K562 (cell line): ENCODE measurements around the gene ZFAND6. TPM values are rescaled to one million over a fixed set of nuclear protein-coding genes. Genes with fewer than 3 reads are reported as not detected.
A peak's percentile ranks its signal among the peaks of the same experiment; 100 is the strongest.

Experiments used
- ATAC-seq: fragments of 200-7000 bp; cut with Tn5 transposase; 3 replicates; pipeline ENCODE4 v1.9.1; 2020; ENCODE audit warnings: moderate library complexity
- BruUV-seq: library from RNA; stranded (reverse); fragments of 400-500 nt; replicated peaks from 2 replicates; lab custom pipeline; 2021; lab: Mats Ljungman, UMichigan
- CTCF ChIA-PET: fragments of 300-600 bp; formaldehyde crosslinking; extraction: SDS; loops from one replicate; lab custom pipeline; 2021; ENCODE audit warnings: low intra/inter-chr PET ratio; lab: Yijun Ruan, JAX
- POLR2A ChIA-PET: fragments of 300-600, 350-650 bp; sonication (Branson Sonifier 250); formaldehyde crosslinking; extraction: SDS; loops from one replicate; lab custom pipeline; 2021; ENCODE audit warnings: antibody characterized with exemption, inconsistent platforms; lab: Yijun Ruan, JAX
- DNase-seq, 4 experiments: peaks; one replicate each; pipeline versions ENCODE4 v3.0.0 to v3.0.0-alpha.2; 2011 to 2018; ENCODE audit warnings: low spot score in 3 of 4, mixed read lengths in 3 of 4; ENCODE audit errors: extremely low read depth in 1 of 4
- FAIRE-seq: peaks from 2 replicates; lab custom pipeline; 2011; peaks lifted over from hg19 to GRCh38; lab: Jason Lieb, UNC
- H2AFZ ChIP-seq: 2 replicates; pipeline ENCODE4 v1.6.0; 2011; ENCODE audit warnings: low read depth, low read length, control low read depth, inconsistent platforms
- H3K27ac ChIP-seq: fragments of 200-600 bp; 3 replicates; pipeline ENCODE4 v1.8.0; 2011; ENCODE audit warnings: low read depth, mild to moderate bottlenecking, control low read depth, inconsistent platforms, low read length, moderate library complexity, mixed read lengths; ENCODE audit errors: extremely low read depth
- H3K27me3 ChIP-seq, 2 experiments: fragments of 300-600 bp in 1 of 2; 2 replicates in 1 of 2; 3 replicates in 1 of 2; pipeline versions ENCODE4 v1.6.0 to v1.8.0; 2011; ENCODE audit warnings: inconsistent platforms in 2 of 2, low read length in 2 of 2, mild to moderate bottlenecking in 1 of 2, mixed read lengths in 1 of 2, moderate library complexity in 1 of 2; ENCODE audit not compliant: control insufficient read depth in 2 of 2, insufficient read depth in 2 of 2
- H3K36me3 ChIP-seq: fragments of 300-600 bp; 3 replicates; pipeline ENCODE4 v1.8.0; 2011; ENCODE audit warnings: mild to moderate bottlenecking, low read length, inconsistent platforms; ENCODE audit not compliant: control insufficient read depth, insufficient read depth
- H3K4me1 ChIP-seq, 2 experiments: fragments of 200-600 bp in 1 of 2; replicated peaks in 1 of 2; 2 replicates in 1 of 2; 3 replicates in 1 of 2; pipeline versions ENCODE4 v1.5.1 to v1.8.0; 2011; ENCODE audit warnings: inconsistent platforms in 2 of 2, low read length in 2 of 2, mild to moderate bottlenecking in 1 of 2, mixed read lengths in 1 of 2, moderate library complexity in 1 of 2; ENCODE audit not compliant: control insufficient read depth in 2 of 2, insufficient read depth in 2 of 2
- H3K4me2 ChIP-seq: 2 replicates; pipeline ENCODE4 v1.6.1; 2011; ENCODE audit warnings: low read length, control low read depth, inconsistent platforms, mixed read lengths; ENCODE audit not compliant: insufficient read depth
- H3K4me3 ChIP-seq: fragments of 200-600 bp; sonication (generic), shearing (Covaris generic); 2 replicates; pipeline ENCODE4 v1.5.1; 2016; ENCODE audit warnings: control low read depth, inconsistent platforms
- H3K79me2 ChIP-seq: fragments of 200-600 bp; 3 replicates; pipeline ENCODE4 v1.8.0; 2011; ENCODE audit warnings: low read length, inconsistent platforms; ENCODE audit not compliant: control insufficient read depth, insufficient read depth
- H3K9ac ChIP-seq, 2 experiments: 2 replicates each; pipeline versions ENCODE4 v1.6.0 to v1.6.1; 2011; ENCODE audit warnings: low read depth in 2 of 2, low read length in 2 of 2, control low read depth in 1 of 2, inconsistent platforms in 1 of 2, mild to moderate bottlenecking in 1 of 2, mixed read lengths in 1 of 2; ENCODE audit not compliant: insufficient read depth in 1 of 2
- H3K9me1 ChIP-seq: one replicate; pipeline ENCODE4 v1.6.0; 2011; ENCODE audit warnings: inconsistent platforms, mild to moderate bottlenecking, low read length, moderate library complexity; ENCODE audit not compliant: control insufficient read depth, insufficient read depth
- H3K9me3 ChIP-seq: replicated peaks from 2 replicates; pipeline ENCODE4 v1.5.1; 2011; ENCODE audit warnings: low read depth, low read length, inconsistent platforms; ENCODE audit not compliant: control insufficient read depth, insufficient read depth
- H4K20me1 ChIP-seq: replicated peaks from 2 replicates; pipeline ENCODE4 v1.6.1; 2011; ENCODE audit warnings: low read length, inconsistent platforms, mixed read lengths; ENCODE audit not compliant: control insufficient read depth, insufficient read depth
- ADNP ChIP-seq: fragments of 200-800 bp; sonication (Bioruptor generic); IDR thresholded peaks from 2 replicates; pipeline ENCODE4 v1.6.1; 2016; ENCODE audit warnings: missing genetic modification characterization, missing compliant biosample characterization
- ETV1 ChIP-seq: fragments of 450-650 bp; conservative IDR thresholded peaks from 2 replicates; pipeline ENCODE4 v1.6.1; 2016; ENCODE audit warnings: missing genetic modification characterization, control low read depth, low read depth, missing compliant biosample characterization
- GTF3C2 ChIP-seq: IDR thresholded peaks from 3 replicates; pipeline ENCODE4 v1.6.1; 2011; ENCODE audit warnings: borderline replicate concordance, mild to moderate bottlenecking, moderate library complexity; ENCODE audit not compliant: insufficient read length; ENCODE audit errors: extremely low read depth
- KDM4B ChIP-seq, 2 experiments: fragments of 450-650 bp in 1 of 2; sonication (generic) in 1 of 2; IDR thresholded peaks; 2 replicates each; pipeline ENCODE4 v1.6.1; 2016 to 2017; ENCODE audit warnings: borderline replicate concordance in 2 of 2, antibody characterized with exemption in 1 of 2, low read depth in 1 of 2, mild to moderate bottlenecking in 1 of 2
- LARP7 ChIP-seq: fragments of 450-650 bp; IDR thresholded peaks from 2 replicates; pipeline ENCODE4 v1.6.1; 2016
- MYBL2 ChIP-seq, 2 experiments: fragments of 450-650 bp in 1 of 2; sonication (generic) in 1 of 2; formaldehyde crosslinking in 1 of 2; IDR thresholded peaks; 2 replicates each; pipeline versions ENCODE4 v1.6.1 to v1.8.1; 2017 to 2022; ENCODE audit warnings: borderline replicate concordance in 1 of 2, inconsistent platforms in 1 of 2, low read depth in 1 of 2, mild to moderate bottlenecking in 1 of 2, missing genetic modification reagents in 1 of 2, moderate library complexity in 1 of 2
- STAG1 ChIP-seq: sonication (generic); formaldehyde crosslinking; IDR thresholded peaks from 2 replicates; pipeline ENCODE4 v1.5.0; 2020; ENCODE audit warnings: missing genetic modification reagents, borderline replicate concordance
- ZKSCAN8 ChIP-seq: fragments of 200-800 bp; sonication (Bioruptor generic); IDR thresholded peaks from 2 replicates; pipeline ENCODE4 v1.6.1; 2016; ENCODE audit warnings: missing genetic modification characterization, missing compliant biosample characterization
- ZNF23 ChIP-seq: fragments of 250-450 bp; sonication (Bioruptor Pico); IDR thresholded peaks from 2 replicates; pipeline ENCODE4 v1.4.0; 2020; ENCODE audit warnings: mild to moderate bottlenecking
- WGBS: fragments of 100-300 bp; shearing (Covaris generic); methylation state at CpG from one replicate; pipeline ENCODE4 v1.1.6; 2016; ENCODE audit warnings: low coverage, mixed read lengths; ENCODE audit not compliant: insufficient coverage; ENCODE audit errors: missing lambda C conversion rate; 5-methylcytosine and 5-hydroxymethylcytosine counted together
- in situ Hi-C: fragments of 300-500 bp; cut with MboI; formaldehyde crosslinking; loops from 4 replicates; pipeline ENCODE4 v1.15.0; 2018; ENCODE audit warnings: inconsistent platforms, mixed read lengths
- intact Hi-C: fragments of 100-400 bp; cut with micrococcal nuclease; formaldehyde crosslinking; loops from 2 replicates; pipeline ENCODE4 v1.14.2; 2022
- polyA plus RNA-seq, 8 experiments: library from polyadenylated mRNA; depleted of rRNA in 4 of 8; stranded (reverse) in 5 of 8; unstranded in 3 of 8; fragments of >200 nt; fragmentation: Nextera tagmentation in 2 of 8; fragmentation: Illumina TruSeq in 1 of 8; extraction: Ambion mirVana in 2 of 8; extraction: Trizol in 1 of 8; gene quantifications; 2 replicates each; pipeline versions ENCODE4 v1.2.1 to v1.2.3, GENCODE V29; 2011 to 2014; ENCODE audit warnings: inconsistent platforms in 1 of 8, missing spikeins in 1 of 8
- total RNA-seq, 7 experiments: library from RNA; depleted of rRNA in 6 of 7; stranded (reverse); fragments of >200 nt in 6 of 7; fragmentation: Illumina TruSeq in 2 of 7; extraction: Trizol in 2 of 7; gene quantifications; 2 replicates each; pipeline versions ENCODE4 v1.2.1 to v1.2.3, GENCODE V29; 2011 to 2021; ENCODE audit warnings: low replicate concordance in 1 of 7
- TF ChIP-seq, protein P1 (sequence below): fragments of 450-650 bp; IDR thresholded peaks from 2 replicates; pipeline ENCODE4 v1.6.1; 2018; ENCODE audit warnings: mild to moderate bottlenecking, low read depth; ENCODE audit not compliant: partially characterized antibody
- TF ChIP-seq, protein P2 (sequence below): fragments of 250-450 bp; sonication (Bioruptor Pico); IDR thresholded peaks from 2 replicates; pipeline ENCODE4 v1.5.0; 2021; ENCODE audit warnings: mild to moderate bottlenecking, moderate library complexity

The ZFAND6 gene
- total and polyA plus RNA-seq, 9 of the 15 experiments (the other 6 are each of a cell fraction or from before 2014, with no cell fraction given) = 53.9 to 206 (median 88.9) TPM

- no peak for TF ChIP-seq ADNP (tag)
- TF ChIP-seq, protein P1, sequence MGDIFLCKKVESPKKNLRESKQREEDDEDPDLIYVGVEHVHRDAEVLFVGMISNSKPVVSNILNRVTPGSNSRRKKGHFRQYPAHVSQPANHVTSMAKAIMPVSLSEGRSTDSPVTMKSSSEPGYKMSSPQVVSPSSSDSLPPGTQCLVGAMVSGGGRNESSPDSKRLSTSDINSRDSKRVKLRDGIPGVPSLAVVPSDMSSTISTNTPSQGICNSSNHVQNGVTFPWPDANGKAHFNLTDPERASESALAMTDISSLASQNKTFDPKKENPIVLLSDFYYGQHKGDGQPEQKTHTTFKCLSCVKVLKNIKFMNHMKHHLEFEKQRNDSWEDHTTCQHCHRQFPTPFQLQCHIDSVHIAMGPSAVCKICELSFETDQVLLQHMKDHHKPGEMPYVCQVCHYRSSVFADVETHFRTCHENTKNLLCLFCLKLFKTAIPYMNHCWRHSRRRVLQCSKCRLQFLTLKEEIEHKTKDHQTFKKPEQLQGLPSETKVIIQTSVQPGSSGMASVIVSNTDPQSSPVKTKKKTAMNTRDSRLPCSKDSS = no peak
- no peak for TF ChIP-seq ETV1 (tag)
Measured at GRCh38 chr15:80142646-80143045, 83.2 kb downstream of the ZFAND6 start (continued).

GRCh38 chr15:80151148-80151547, 91.7 kb downstream of the ZFAND6 start:
- H3K27ac ChIP-seq = no peak overlapping the region; the same call in 2 of the 3 replicates
- BruUV-seq = no TSS peak
- peak overlapping the region; percentile 53 to 84 for H3K9ac ChIP-seq
- intact Hi-C loops (loop anchor here (10.0 kb wide), 1 partner anchor 256 kb away; the partner anchor contains the start of gene MTHFS), in situ Hi-C loops (loop anchor here (25.0 kb wide), 1 partner anchor 264 kb away; the partner anchor contains the start of gene MTHFS)
- ChIA-PET POLR2A (interaction anchor here (0.6 to 2.2 kb wide), 5 partner anchors 9 to 67 kb away, joined by 3 to 6 read pairs (median 4); no protein-coding TSS in a partner anchor), CTCF (no interaction called here)
- H3K4me3 ChIP-seq = no peak overlapping the region
- no peaks in the 10 kb centered on the region for H3K9me3 ChIP-seq
- FAIRE-seq = no peak
- no peak for DNase-seq
- H3K9me1 ChIP-seq = no peaks in the 10 kb centered on the region
- no peaks in the 10 kb centered on the region for H4K20me1 ChIP-seq
- H3K27me3 ChIP-seq = no peaks in the 10 kb centered on the region
- peaks cover 23% of the 10 kb centered on the region for H3K79me2 ChIP-seq
- peaks cover 21 to 40% of the 10 kb centered on the region in 2 experiments for H3K4me1 ChIP-seq
- peaks cover 9% of the 10 kb centered on the region; the same call in 1 of the 3 replicates for H3K36me3 ChIP-seq
- WGBS = 38% methylated on average over 6 of the region's 6 CpGs
- H2AFZ ChIP-seq = peak overlapping the region; percentile 91
- ATAC-seq = no peak
- H3K4me2 ChIP-seq = peak overlapping the region; percentile 90
- TF ChIP-seq KDM4B (IDR thresholded peaks at IDR 0.05; ENCODE audit: borderline replicate concordance in 2 of 2, low read depth in 1 of 2) (no peak), MYBL2 (IDR thresholded peaks at IDR 0.05; ENCODE audit: low read depth) (no peak), MYBL2 (CRISPR knock-in tag; IDR thresholded peaks at IDR 0.05; ENCODE audit: borderline replicate concordance) (no peak), ZNF23 (CRISPR knock-in tag) (no peak), LARP7 (no peak), ZKSCAN8 (CRISPR knock-in tag) (no peak), GTF3C2 (no peak), STAG1 (CRISPR knock-in tag) (no peak)
- TF ChIP-seq, protein P2, sequence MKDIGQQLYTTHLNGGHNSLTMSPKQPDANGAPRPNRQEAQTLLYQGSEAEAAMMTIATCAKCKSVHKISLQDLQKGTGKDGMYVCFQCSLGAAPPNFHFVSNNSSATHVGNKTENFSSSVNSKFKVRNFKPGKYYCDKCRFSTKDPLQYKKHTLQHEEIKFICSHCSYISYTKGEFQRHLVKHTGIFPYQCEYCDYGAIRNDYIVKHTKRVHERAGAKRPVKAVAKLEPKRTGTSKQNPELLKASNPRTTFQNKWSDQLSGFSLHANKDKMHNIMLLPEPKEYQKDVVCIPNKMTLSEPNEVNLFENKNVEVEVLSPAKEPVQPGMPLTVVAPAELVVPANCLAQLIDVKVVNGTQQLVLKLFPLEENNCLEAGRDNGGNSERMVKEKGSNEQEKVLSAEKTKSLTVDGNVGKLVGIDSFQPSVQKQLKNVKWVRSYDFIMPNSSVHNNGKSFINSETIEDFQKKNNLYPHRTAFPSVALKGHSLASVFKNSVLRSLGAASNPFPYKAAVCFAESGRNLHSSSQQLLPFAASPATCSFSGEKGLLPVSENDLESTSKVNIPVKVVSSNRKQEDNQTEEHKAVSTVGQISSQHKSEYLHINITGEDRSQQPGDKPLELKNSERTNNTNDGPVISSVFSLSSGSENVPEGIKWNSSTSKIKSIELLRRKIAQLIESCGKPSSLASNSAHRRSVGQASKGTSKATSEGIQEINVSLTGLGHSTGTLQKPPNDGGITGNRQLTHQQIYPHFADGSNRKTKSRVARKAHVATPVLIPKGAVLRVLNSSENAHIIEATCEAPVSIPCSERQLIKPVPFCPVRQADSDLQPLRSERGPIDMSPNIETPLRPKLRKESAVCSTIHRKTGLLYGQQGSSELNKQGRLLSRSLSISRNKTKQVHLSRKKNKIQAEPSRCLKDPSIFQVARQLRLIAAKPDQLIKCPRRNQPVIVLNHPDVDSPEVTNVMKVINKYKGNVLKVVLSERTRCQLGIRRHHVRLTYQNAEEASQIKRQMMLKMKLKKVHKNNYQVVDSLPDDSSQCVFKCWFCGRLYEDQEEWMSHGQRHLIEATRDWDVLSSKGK (CRISPR knock-in tag) = no peak
